B cell (primary cell): ENCODE results near the gene KRT35. TPM values are rescaled to one million over a fixed set of nuclear protein-coding genes. Genes with fewer than 3 reads are reported as not detected.

Source experiments
- ATAC-seq: fragments of 200-7000 bp; cut with Tn5 transposase; one replicate; pipeline ENCODE4 v1.10.0; 2021; ENCODE audit warnings: low read depth, mild to moderate bottlenecking, moderate number of reproducible peaks, moderate library complexity
- CTCF ChIA-PET: fragments of 350-600 bp; sonication (Branson Sonifier 250); formaldehyde crosslinking; loops from one replicate; lab custom pipeline; 2021; ENCODE audit warnings: antibody characterized with exemption, inconsistent platforms; lab: Charles Lee
- POLR2A ChIA-PET: fragments of 350-600 bp; sonication (Branson Sonifier 250); formaldehyde crosslinking; loops from one replicate; lab custom pipeline; 2021; ENCODE audit warnings: antibody characterized with exemption; lab: Charles Lee
- DNase-seq: peaks from one replicate; pipeline ENCODE4 v3.0.0; 2013
- H2AFZ ChIP-seq: 2 replicates; pipeline ENCODE4 v1.6.1; 2012; ENCODE audit warnings: mild to moderate bottlenecking, low read depth, low read length; ENCODE audit not compliant: insufficient read depth, poor library complexity, severe bottlenecking
- H3K27ac ChIP-seq, 2 donors: 1 replicate in 1 of 2; 2 replicates in 1 of 2; pipeline ENCODE4 v1.5.1; 2012 to 2013; ENCODE audit warnings: low read length in 2 of 2, mild to moderate bottlenecking in 2 of 2, moderate library complexity in 1 of 2
- H3K27me3 ChIP-seq, 4 experiments: fragments of 200-600 bp in 1 of 4; sonication (generic) in 1 of 4; replicated peaks in 1 of 4; 1 replicate in 2 of 4; 2 replicates in 2 of 4; pipeline versions ENCODE4 v1.6.1 to v1.7.0; 2013 to 2016; ENCODE audit warnings: low read length in 3 of 4, mild to moderate bottlenecking in 2 of 4, mixed read lengths in 1 of 4, moderate library complexity in 1 of 4; ENCODE audit not compliant: insufficient read depth in 4 of 4, control insufficient read depth in 3 of 4; ENCODE audit errors: control extremely low read depth in 1 of 4
- H3K36me3 ChIP-seq, 2 experiments: replicated peaks in 1 of 2; 1 replicate in 1 of 2; 2 replicates in 1 of 2; pipeline versions ENCODE4 v1.6.1 to v1.7.1; 2013; ENCODE audit warnings: low read length in 1 of 2; ENCODE audit not compliant: insufficient read depth in 2 of 2, control insufficient read depth in 1 of 2; ENCODE audit errors: control extremely low read depth in 1 of 2, extremely low read depth in 1 of 2
- H3K4me1 ChIP-seq, 2 donors: fragments of 200-600 bp in 1 of 2; sonication (generic) in 1 of 2; 1 replicate in 1 of 2; 2 replicates in 1 of 2; pipeline versions ENCODE4 v1.5.1 to v1.6.1; 2013 to 2017; ENCODE audit warnings: low read length in 2 of 2; ENCODE audit not compliant: control insufficient read depth in 2 of 2, insufficient read depth in 2 of 2
- H3K4me2 ChIP-seq: replicated peaks from 2 replicates; pipeline ENCODE3; 2012; ENCODE audit warnings: mild to moderate bottlenecking, low read depth, low read length; ENCODE audit not compliant: poor library complexity, severe bottlenecking
- H3K4me3 ChIP-seq, 5 experiments: fragments of 200-600 bp in 1 of 5; sonication (generic) in 1 of 5; 1 replicate in 3 of 5; 2 replicates in 2 of 5; pipeline versions ENCODE4 v1.5.1 to v1.7.0; 2011 to 2016; ENCODE audit warnings: low read length in 4 of 5, mild to moderate bottlenecking in 4 of 5, low read depth in 2 of 5, control low read depth in 1 of 5, moderate library complexity in 1 of 5; ENCODE audit not compliant: insufficient read depth in 1 of 5; ENCODE audit errors: control extremely low read depth in 1 of 5, extremely low read depth in 1 of 5
- H3K79me2 ChIP-seq: fragments of 200-600 bp; sonication (generic); one replicate; pipeline ENCODE4 v1.6.0; 2016; ENCODE audit warnings: low read length; ENCODE audit not compliant: control insufficient read depth, insufficient read depth
- H3K9ac ChIP-seq: fragments of 200-600 bp; sonication (generic); 2 replicates; pipeline ENCODE4 v1.6.1; 2017; ENCODE audit warnings: mild to moderate bottlenecking, low read length, moderate library complexity
- H3K9me3 ChIP-seq, 3 donors: one replicate each; pipeline versions ENCODE4 v1.6.1 to v1.7.1; 2013; ENCODE audit warnings: low read length in 2 of 3; ENCODE audit not compliant: control insufficient read depth in 2 of 3, insufficient read depth in 1 of 3; ENCODE audit errors: control extremely low read depth in 1 of 3
- H4K20me1 ChIP-seq: 2 replicates; pipeline ENCODE4 v1.6.0; 2012; ENCODE audit warnings: mild to moderate bottlenecking, low read length; ENCODE audit not compliant: insufficient read depth, control insufficient read depth, poor library complexity, severe bottlenecking
- H3K27ac Mint-ChIP-seq: one replicate; pipeline ENCODE4 v1.8.0; 2021; ENCODE audit warnings: mixed read lengths
- H3K27me3 Mint-ChIP-seq: one replicate; pipeline ENCODE4 v1.8.0; 2021; ENCODE audit warnings: mixed read lengths
- H3K4me1 Mint-ChIP-seq: one replicate; pipeline ENCODE4 v1.8.0; 2021; ENCODE audit warnings: mixed read lengths
- H3K4me3 Mint-ChIP-seq: one replicate; pipeline ENCODE4 v1.8.0; 2021; ENCODE audit warnings: mixed read lengths
- H3K9me3 Mint-ChIP-seq: one replicate; pipeline ENCODE4 v1.8.0; 2022; ENCODE audit warnings: mixed read lengths; ENCODE audit not compliant: insufficient read depth
- EZH2 ChIP-seq: IDR thresholded peaks from 2 replicates; pipeline ENCODE4 v1.6.1; 2012; ENCODE audit warnings: borderline replicate concordance, low read depth, mild to moderate bottlenecking, moderate library complexity, low read length; ENCODE audit not compliant: insufficient read depth, poor library complexity, severe bottlenecking
- WGBS: methylation state at CpG from one replicate; pipeline ENCODE4 v1.1.5; 2013; ENCODE audit warnings: missing lambda C conversion rate; ENCODE audit not compliant: insufficient coverage; 5-methylcytosine and 5-hydroxymethylcytosine counted together
- intact Hi-C: fragments of 100-400 bp; cut with micrococcal nuclease; formaldehyde crosslinking; loops from one replicate; pipeline ENCODE4 v1.10.0; 2022
- polyA plus RNA-seq: library from polyadenylated mRNA; depleted of rRNA; stranded (reverse); fragments of >200 nt; gene quantifications from 2 replicates; pipeline ENCODE4 v1.2.3, GENCODE V29; 2012
- total RNA-seq, 2 donors: library from RNA; stranded (reverse); fragments of 120-200 nt in 1 of 2; gene quantifications; 1 replicate in 1 of 2; 2 replicates in 1 of 2; pipeline versions ENCODE4 v1.2.3 to v1.2.4, GENCODE V29; 2013 to 2022
- TF ChIP-seq, protein P1 (sequence below): fragments of 200-600 bp; IDR thresholded peaks from one replicate; pipeline ENCODE4 v1.8.0; 2022; ENCODE audit warnings: antibody characterized with exemption, mild to moderate bottlenecking

The KRT35 gene
- total and polyA plus RNA-seq, 2 donors (not counting 1 experiment from before 2014, with no cell fraction given) = not detected

DNA sequence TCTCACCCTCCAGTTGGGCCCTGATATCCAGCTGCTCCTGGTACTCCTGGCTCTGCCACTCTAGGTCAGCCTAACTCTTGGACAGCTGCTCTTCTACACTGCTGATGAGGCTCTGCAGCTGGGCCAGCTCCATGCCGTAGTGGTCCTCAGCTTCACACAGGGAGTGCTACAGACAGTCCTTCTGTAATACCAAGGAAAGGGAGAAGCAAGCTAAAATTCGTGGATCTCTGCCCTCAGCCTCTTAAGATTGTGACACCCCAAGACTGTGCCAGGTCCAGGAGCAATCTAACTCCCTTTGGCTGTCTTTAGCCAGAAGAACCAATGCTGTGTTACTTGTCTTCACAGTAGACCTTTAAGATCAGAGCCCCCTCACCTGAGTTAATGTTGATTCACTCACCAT, 32.4 kb downstream of the KRT35 start:
- H4K20me1 ChIP-seq = no peaks in the 10 kb centered on the region
- H3K79me2 ChIP-seq = no peaks in the 10 kb centered on the region
- H2AFZ ChIP-seq = no peak overlapping the region
- H3K27ac ChIP-seq = no peak overlapping the region
- H3K9me3 Mint-ChIP-seq = no peaks in the 10 kb centered on the region
- H3K4me1 ChIP-seq = no peaks in the 10 kb centered on the region
- peaks cover 0 to 15% (median 0%) of the 10 kb centered on the region in 4 experiments for H3K27me3 ChIP-seq
- H3K4me3 Mint-ChIP-seq = no peak overlapping the region
- TF ChIP-seq, protein P1, sequence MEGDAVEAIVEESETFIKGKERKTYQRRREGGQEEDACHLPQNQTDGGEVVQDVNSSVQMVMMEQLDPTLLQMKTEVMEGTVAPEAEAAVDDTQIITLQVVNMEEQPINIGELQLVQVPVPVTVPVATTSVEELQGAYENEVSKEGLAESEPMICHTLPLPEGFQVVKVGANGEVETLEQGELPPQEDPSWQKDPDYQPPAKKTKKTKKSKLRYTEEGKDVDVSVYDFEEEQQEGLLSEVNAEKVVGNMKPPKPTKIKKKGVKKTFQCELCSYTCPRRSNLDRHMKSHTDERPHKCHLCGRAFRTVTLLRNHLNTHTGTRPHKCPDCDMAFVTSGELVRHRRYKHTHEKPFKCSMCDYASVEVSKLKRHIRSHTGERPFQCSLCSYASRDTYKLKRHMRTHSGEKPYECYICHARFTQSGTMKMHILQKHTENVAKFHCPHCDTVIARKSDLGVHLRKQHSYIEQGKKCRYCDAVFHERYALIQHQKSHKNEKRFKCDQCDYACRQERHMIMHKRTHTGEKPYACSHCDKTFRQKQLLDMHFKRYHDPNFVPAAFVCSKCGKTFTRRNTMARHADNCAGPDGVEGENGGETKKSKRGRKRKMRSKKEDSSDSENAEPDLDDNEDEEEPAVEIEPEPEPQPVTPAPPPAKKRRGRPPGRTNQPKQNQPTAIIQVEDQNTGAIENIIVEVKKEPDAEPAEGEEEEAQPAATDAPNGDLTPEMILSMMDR = no peak
- no peak for TF ChIP-seq EZH2
- 70% methylated on average over 2 of the region's 2 CpGs for WGBS
- intact Hi-C loops = no loop called here
- ATAC-seq = no peak
- H3K27me3 Mint-ChIP-seq = peaks cover 39% of the 10 kb centered on the region
- ChIA-PET CTCF (no interaction called here), POLR2A (no interaction called here)
- no peaks in the 10 kb centered on the region for H3K36me3 ChIP-seq
- no peak for DNase-seq
- H3K9ac ChIP-seq = no peak overlapping the region
- no peak overlapping the region for H3K4me3 ChIP-seq
- H3K9me3 ChIP-seq = peaks cover 0 to 3% (median 0%) of the 10 kb centered on the region in 3 donors
- H3K27ac Mint-ChIP-seq = no peak overlapping the region
- H3K4me2 ChIP-seq = no peak overlapping the region
- H3K4me1 Mint-ChIP-seq = no peaks in the 10 kb centered on the region

DNA sequence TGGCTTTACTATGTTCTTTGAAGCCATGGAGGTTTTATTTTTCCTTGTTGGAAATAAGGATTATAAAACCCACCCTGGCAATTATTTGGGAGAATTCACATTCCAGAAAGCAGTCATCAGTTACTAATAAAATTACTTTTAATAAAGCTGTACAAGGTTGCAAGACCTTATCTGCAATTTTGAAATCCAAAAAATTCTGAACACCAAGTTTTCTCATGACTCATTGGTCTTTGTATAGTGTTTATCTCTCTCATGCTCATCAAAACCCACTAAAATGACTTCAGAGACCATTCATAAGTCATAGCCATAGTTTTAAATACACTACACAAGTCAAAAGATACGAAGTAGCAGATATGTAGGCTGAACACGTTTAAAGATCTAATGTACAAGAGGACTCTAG, 34.1 kb downstream of the KRT35 start:
- no peak overlapping the region for H3K27ac Mint-ChIP-seq
- Histone ChIP-seq H3K9ac (no peak overlapping the region), H3K79me2 (no peaks in the 10 kb centered on the region), H4K20me1 (no peaks in the 10 kb centered on the region), H3K4me1 (no peaks in the 10 kb centered on the region), H3K4me2 (no peak overlapping the region), H3K36me3 (no peaks in the 10 kb centered on the region), H3K9me3 (peaks cover 0 to 3% (median 0%) of the 10 kb centered on the region in 3 donors), H2AFZ (no peak overlapping the region), H3K27me3 (peaks cover 0 to 11% (median 0%) of the 10 kb centered on the region in 4 experiments), H3K27ac (no peak overlapping the region), H3K4me3 (no peak overlapping the region)
- H3K9me3 Mint-ChIP-seq = no peaks in the 10 kb centered on the region
- TF ChIP-seq EZH2 = no peak
- TF ChIP-seq, protein P1 = no peak
- intact Hi-C loops = no loop called here
- no peaks in the 10 kb centered on the region for H3K4me1 Mint-ChIP-seq
- peaks cover 43% of the 10 kb centered on the region for H3K27me3 Mint-ChIP-seq
- ChIA-PET CTCF (no interaction called here), POLR2A (no interaction called here)
- DNase-seq (no peak), ATAC-seq (no peak)
- no peak overlapping the region for H3K4me3 Mint-ChIP-seq
- WGBS = no CpG with 5 or more reads among the region's 2 CpGs
